Left forelimb (tissue), 1 donor: ENCODE data around the gene MAP3K20.
"Not testable (repeated sequence)": the region's sequence is repeated elsewhere in the genome, so short reads cannot be mapped to it uniquely, and the experiment has no call there.

Experiments
- DNase-seq: peaks from one replicate; pipeline ENCODE4 v3.0.0-alpha.2; 2018; ENCODE audit warnings: low spot score

MAP3K20 gene

GRCh38 chr2:173075781-173076580 is at the start of gene MAP3K20:
MAP3K20 (plus strand) TSS chr2:173075846; CDS start chr2:173091032, 15,186 bp downstream.
- peak; percentile 83 for DNase-seq

- no peak for DNase-seq
These were observed 49.2 kb upstream of the MAP3K20 start for GRCh38 chr2:173026479-173026878.

- peak; percentile 81 for DNase-seq
These were observed 48.2 kb upstream of the MAP3K20 start for GRCh38 chr2:173027181-173028128.

- no peak for DNase-seq
These were observed 47.5 kb upstream of the MAP3K20 start for GRCh38 chr2:173028141-173028540.

GRCh38 chr2:173028671-173029070 is 47.0 kb upstream of the MAP3K20 start:
- no peak for DNase-seq

GRCh38 chr2:173030561-173031490 is 44.8 kb upstream of the MAP3K20 start:
- DNase-seq: no peak

- DNase-seq: no peak
These were observed 43.6 kb upstream of the MAP3K20 start for GRCh38 chr2:173032032-173032431.

GRCh38 chr2:173033084-173033483 is 42.6 kb upstream of the MAP3K20 start:
- DNase-seq: no peak

GRCh38 chr2:173034143-173034542 is 41.5 kb upstream of the MAP3K20 start:
- DNase-seq: no peak

- DNase-seq: no peak
These were observed 38.2 kb upstream of the MAP3K20 start for GRCh38 chr2:173037245-173038120.

GRCh38 chr2:173038257-173038656 is 37.4 kb upstream of the MAP3K20 start:
- DNase-seq: not testable (repeated sequence)

- DNase-seq: no peak
These were observed 34.9 kb upstream of the MAP3K20 start for GRCh38 chr2:173040729-173041128.

GRCh38 chr2:173043476-173043875 is 32.2 kb upstream of the MAP3K20 start:
- DNase-seq: no peak

- no peak for DNase-seq
These were observed 31.6 kb upstream of the MAP3K20 start for GRCh38 chr2:173043897-173044519.

GRCh38 chr2:173044686-173045085 is 31.0 kb upstream of the MAP3K20 start:
- no peak for DNase-seq

- no peak for DNase-seq
These were observed 30.5 kb upstream of the MAP3K20 start for GRCh38 chr2:173045181-173045580.

GRCh38 chr2:173048522-173048896 is 27.1 kb upstream of the MAP3K20 start:
- DNase-seq: no peak

- no peak for DNase-seq
These were observed 26.6 kb upstream of the MAP3K20 start for GRCh38 chr2:173048897-173049661.

- no peak for DNase-seq
These were observed 25.8 kb upstream of the MAP3K20 start for GRCh38 chr2:173049831-173050230.

GRCh38 chr2:173050684-173051083 is 25.0 kb upstream of the MAP3K20 start:
- no peak for DNase-seq
